Skeletal muscle cell (primary cell): ENCODE measurements around the gene ETFRF1.

ENCODE experiments used
- DNase-seq: peaks from one replicate; pipeline ENCODE4 v3.0.0-alpha.2; 2010; ENCODE audit warnings: low read depth
- H3K4me3 ChIP-seq: 2 replicates; pipeline ENCODE4 v1.5.1; 2011; ENCODE audit warnings: low read depth, mild to moderate bottlenecking, control low read depth, low read length, moderate library complexity

Gene ETFRF1

DNA sequence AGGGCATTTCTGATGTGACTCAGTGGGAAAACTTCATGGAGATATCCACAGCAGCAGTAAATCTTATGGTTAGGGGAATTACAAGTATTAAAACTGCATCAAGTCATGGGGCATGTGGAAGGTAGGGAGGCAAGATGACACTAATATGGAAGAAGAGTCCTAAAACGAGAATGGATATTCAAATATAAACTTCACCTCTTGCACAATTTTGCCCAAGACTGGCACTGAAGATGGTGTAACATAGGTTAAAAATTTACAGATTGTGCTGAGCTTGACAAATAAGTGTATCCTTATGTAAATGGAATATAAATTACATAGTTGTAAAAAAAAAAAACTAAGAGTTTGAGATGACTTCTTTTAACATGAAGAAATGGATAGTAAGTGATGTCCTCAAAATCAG, 12.8 kb downstream of the ETFRF1 start:
- no peak for DNase-seq
- no peak overlapping the region for H3K4me3 ChIP-seq

DNA sequence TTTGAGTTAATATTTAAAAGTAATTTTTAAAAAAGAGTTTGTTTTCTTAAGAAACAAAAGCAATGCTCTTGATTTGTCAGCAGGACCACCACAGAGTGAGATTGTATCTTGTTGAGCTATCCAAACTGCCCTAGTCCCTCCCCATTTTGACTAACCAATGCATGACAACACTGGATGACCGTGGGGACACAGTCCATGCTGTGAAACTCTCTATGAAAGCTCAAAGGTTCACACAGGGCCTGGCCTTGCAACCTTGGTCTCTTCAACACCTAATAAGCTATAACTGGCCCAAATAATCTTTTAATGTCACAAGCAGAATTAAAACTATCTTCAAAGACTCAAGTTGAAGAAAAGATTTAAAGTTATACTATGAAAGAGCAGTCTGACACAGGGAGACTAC, 13.5 kb downstream of the ETFRF1 start:
- no peak for DNase-seq
- H3K4me3 ChIP-seq: no peak overlapping the region

DNA sequence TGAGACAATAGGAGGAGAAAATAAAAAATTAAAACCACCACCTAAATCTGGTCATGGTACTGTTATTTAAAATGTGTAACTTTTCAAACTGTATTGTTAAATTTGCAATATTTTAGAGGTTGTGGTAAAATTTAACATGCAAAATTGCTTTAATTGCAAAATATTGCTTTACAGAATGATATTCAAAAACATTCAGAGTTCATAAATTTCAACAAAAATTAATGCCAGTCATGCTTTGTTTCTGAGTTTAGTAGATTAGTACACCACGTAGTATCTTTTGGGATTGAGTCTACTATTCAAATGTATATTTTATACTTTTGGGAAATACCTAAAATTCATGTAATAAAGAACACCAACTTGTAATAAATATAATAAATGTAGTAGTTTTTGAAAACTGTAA, 18.3 kb downstream of the ETFRF1 start:
- no peak overlapping the region for H3K4me3 ChIP-seq
- DNase-seq: no peak

DNA sequence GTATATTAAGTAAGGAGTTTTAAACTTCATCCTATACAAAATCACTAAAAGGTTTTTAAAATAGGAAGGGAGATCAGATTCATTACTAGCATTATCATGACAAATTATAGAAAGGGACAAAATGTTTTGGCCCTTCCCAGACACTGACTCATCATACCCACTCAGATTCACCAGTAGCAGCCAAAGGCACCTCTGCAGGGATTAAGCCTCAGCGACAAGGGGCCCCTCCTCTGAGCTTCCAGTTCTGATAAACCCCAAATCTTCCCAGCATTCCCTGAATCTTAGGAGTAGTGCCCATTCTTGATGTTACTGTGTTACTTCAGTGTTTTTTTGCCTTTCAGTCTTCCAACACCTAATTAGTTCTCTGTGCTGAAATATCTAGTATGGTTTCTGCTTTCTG, 41.2 kb downstream of the ETFRF1 start:
- DNase-seq: no peak
- no peak overlapping the region for H3K4me3 ChIP-seq

DNA sequence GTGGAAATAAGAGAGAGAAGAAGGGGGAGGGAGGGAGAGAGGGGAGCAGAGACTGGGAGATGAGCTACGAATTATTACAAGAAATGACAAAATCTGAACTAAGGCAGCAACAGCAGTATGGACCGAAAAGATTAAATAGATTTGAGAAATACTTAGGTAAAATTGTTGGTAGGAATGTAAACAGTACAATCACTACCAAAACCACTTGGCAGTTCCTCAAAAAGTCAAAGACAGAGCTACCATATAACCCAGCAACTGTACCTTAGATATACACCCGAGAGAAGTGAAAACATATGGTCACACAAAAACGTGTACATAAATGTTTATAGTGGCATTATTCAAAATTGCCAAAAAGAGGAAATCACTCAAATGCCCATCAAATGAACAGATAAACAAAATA, 41.6 kb downstream of the ETFRF1 start:
- DNase-seq: no peak
- no peak overlapping the region for H3K4me3 ChIP-seq

DNA sequence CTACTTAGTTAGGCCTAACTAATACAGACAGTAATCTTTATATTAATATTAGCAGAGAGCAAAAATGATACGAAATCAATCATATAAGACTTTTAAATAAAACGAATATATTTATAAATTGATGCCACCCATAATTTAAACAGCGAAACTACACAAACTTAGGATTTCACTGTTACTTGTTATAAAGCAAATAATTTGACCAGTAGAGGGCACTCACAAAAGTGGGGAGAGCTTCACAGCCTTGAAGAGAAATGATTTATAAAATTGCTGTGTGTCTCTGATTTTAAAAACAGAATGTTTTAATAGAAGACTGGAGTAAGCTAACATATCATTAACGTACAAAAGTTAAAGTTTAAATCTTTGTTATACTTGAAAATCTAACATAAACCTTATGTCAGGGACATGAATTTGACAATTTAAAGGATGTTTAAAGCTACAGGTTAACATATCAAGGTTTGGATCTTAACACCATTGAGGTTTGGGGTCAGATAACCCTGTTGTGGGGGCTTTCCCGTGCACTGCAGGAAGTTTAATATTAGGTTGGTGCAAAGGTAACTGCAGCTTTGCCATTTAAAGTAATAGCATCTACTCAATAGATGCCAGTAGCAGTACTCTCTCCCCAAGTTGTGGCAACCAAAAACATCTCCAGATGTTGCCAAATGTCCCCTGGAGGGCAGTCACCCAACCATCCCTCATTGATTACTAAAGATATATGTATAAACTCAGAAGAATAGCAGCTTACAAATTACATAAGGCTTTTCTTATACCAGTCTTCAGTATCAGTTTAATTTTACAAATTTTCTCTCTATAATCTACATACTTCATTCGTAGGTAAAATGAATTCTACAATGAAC, 46.4 kb downstream of the ETFRF1 start:
- H3K4me3 ChIP-seq: no peak overlapping the region
- DNase-seq: peak; percentile 24

DNA sequence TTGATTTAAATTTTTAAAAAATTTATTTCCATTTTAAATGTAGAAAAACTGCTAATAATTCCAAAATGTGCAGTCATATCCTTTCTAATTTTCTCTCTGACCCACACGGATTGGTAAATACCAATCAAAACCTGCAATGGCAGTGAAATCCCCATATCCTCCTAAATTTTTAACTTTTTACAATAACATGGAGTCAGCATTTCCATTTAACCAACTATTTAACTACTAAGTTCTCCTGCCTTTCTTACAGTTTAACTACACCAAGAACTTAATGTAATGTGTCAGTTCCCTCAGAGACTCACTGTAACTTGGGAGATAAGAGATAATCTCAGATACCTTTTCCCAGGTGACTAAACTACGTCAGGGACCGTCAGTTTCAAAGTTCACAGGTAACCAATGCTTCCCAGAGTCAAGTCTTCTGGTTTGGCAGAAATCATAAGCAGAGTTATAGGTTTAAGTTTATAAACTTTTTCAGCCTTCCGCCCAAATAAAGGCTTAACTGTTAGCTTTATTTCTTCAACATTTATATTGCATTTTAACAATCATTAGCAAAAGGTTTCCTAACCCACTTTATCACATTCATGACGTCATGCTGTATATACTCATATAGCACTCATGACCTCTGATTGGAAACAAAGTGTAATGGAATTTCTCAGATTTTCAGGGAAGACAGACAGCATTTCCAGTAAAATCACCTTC, 48.1 kb downstream of the ETFRF1 start:
- no peak overlapping the region for H3K4me3 ChIP-seq
- DNase-seq: no peak

DNA sequence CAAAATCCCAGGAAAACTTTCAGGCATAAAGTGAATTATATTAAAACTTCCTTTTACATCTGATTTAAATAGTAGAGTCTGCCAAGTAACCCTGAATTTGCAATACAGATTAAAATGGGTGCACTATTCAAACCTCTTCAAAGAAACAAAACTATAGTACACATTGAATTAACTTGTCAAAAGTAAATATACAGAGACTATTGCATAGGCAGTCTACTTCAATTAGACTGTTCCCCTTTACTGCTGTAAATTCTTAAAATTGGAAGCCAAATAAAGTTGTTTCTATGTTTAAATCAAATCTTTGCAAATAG, 48.6 kb downstream of the ETFRF1 start:
- no peak overlapping the region for H3K4me3 ChIP-seq
- no peak for DNase-seq

DNA sequence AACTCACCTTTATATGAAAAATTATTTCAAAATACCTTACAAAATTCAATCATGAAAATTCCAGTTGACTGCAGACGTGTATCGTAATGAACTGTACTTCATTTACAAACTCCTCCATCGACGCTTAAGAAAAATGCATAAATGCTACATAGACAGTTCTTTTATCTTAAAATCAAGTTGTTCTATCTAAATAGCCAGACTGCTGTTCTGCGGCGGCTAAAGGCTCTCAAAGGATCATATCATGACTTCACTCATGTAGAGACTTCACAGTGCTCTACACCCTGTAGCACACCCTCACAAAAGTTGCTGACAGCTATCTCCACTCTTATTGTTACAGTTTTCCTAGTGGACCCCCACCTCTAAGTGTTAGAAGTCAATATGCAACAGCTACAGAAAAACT, 50.5 kb downstream of the ETFRF1 start:
- H3K4me3 ChIP-seq: no peak overlapping the region
- no peak for DNase-seq

DNA sequence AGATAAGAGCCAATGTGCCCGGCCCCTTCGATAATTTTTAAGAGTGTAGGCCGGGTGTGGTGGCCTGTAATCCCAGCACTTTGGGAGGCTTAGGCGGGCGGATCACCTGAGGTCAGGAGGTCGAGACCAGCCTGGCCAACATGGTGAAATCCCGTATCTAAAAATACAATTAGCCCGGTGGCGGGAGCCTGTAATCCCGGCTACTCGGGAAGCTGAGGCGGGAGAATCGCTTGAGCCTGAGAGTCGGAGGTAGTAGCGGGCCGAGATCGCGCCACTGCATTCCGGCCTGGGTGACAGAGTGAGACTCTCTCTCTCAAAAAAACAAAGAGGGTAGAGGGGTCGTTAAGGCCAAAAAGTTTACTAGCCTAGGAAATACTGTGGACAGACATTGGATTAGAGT, 53.1 kb downstream of the ETFRF1 start:
- no peak for DNase-seq

DNA sequence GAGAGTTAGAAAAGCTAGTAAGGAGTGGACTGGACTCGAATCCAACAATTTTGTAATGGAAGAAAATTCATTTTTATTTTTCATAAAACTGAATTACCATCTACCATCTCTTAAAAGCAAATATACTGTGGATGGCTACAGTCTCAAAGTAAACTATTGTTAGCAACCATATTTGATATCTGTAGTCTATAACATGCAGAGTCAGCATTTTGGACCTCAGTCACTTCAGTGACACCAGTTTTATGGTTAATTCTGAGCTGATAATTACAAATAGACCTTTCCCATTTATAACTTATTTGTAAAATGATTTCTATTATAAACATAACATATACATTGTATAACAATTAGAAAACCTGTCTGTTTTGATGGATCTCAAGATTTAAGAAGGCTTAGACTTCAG, 53.7 kb downstream of the ETFRF1 start:
- no peak overlapping the region for H3K4me3 ChIP-seq

More for the DNA sequence above, 53.1 kb downstream of the ETFRF1 start:
- H3K4me3 ChIP-seq: no peak overlapping the region

DNA sequence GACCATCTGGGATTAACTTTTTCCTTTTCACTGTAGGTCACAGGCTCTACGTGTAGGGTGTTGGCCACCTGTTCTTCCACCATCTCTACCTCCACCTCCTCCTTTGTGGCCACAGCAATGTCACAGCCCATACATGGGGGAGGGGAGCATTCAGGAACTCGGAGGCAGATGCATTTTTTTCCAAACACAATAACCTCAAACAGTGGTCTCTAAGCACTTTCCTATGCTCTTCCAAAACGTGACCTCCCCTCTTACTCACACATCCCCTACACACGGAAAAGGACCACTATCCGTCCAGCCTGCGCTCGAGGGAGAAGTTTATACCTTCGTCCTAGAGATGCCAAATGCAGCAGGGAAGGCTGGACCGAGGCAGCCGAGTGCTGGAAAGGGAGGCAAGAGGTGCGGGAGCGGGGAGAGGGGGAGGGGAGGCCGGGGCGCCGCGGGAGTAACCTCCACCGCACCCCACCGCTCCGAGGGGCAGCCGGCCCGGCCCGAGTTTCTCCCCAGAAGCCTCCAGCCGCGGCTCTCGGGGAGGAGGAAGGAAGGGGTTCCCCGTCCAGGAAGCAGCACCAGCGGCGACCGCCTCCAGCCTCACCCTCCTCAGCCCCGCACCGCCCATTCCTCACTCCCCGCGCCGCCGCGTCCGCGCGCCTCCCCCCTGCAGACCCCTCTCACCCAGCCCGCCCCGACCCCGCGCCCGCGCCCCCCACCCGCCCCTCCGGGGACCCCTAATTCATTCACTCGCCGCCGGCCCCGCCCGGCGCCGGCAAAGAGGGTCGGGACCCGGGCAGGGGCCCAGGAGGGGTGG, 55.1 kb downstream of the ETFRF1 start:
- peak overlapping the region; percentile 63 for H3K4me3 ChIP-seq
- no peak for DNase-seq

More for the DNA sequence above, 53.7 kb downstream of the ETFRF1 start:
- no peak for DNase-seq

DNA sequence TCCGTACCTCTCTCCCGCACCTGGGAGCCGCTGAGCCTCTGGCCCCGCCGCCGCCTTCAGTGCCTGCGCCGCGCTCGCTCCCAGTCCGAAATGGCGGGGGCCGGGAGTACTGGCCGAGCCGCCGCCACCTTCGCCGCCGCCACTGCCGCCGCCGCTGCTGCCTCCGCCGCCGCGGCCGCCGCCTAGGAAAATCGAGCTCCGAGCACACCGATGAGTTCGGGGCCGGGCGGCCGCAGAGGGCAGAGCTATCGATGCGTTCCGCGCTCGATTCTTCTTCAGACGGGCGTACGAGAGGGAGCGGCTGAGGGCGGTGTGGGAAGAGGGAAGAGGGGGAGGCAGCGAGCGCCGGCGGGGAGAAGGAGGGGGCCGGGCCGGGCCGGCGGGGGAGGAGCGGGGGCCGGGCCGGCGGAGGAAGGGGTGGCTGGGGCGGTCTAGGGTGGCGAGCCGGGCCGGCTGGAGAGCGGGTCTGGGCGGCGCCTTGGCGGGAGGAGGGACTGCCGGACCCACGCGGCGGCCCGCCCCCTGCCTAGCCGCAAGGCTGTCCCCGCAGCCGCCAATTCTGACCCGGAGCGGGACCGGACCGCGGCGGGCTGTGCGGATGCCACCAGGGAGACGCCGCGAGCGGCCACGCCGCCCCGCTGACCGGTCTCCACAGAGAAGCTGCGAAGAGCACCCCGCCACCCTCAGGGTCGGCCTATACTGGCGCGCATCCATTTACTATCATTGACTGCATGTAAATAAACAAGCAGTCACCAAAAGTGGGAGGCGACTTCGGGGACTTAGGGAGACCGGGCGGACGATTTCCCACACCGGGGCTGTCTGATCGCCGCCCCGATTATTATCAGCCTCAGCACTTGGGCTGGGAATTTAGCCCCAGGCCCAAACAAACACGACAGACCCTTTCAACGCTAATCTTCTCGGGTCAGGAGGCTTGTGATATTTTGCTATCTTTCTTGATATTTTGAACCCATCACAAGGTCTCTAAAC, 56.0 kb downstream of the ETFRF1 start, which contains the start of gene KRAS:
Gene KRAS, minus strand, starts transcription at position 186 of the 987 bp plus-strand sequence.
- peak; percentile 93 for DNase-seq
- peak within 1 kb of the TSS; percentile 63 for H3K4me3 ChIP-seq

DNA sequence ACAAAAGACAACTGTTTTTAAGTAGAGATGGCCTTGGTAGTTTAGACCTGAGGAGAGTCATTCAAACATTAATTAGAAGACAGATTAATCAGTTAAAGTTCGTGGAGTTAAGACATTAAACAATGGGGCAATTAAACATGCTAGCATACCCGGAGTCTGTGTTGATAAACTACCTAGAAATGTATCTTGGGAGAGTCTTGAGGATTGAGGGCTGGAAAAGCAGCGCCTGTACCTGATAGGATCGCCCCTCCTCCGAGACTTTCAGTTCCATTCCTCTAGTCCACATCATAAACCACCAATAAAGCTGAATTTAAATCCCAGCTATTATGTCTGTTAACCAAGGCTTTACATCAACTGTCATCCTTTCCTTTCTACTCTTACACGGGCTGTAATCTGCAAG, 56.7 kb downstream of the ETFRF1 start:
- DNase-seq: no peak
- H3K4me3 ChIP-seq: peak overlapping the region; percentile 63

DNA sequence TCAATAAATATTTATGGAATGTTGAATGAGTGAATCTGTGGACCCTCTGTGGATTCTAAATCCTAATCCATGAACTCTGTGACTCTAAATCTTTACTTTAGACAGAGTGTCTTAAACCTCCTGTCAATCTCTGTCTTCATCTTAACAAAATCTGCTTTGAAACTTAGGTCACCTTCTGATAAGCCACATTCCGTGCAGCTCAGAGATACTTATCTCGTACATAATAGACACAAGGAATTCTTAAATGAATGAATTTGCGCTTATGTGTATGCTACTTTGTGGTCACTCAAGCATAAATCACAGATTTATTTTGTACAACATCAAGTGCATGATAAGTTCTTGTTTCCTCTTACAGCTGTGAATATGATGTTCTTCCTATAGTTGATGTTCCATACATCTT, 57.9 kb downstream of the ETFRF1 start:
- H3K4me3 ChIP-seq: no peak overlapping the region
- no peak for DNase-seq

DNA sequence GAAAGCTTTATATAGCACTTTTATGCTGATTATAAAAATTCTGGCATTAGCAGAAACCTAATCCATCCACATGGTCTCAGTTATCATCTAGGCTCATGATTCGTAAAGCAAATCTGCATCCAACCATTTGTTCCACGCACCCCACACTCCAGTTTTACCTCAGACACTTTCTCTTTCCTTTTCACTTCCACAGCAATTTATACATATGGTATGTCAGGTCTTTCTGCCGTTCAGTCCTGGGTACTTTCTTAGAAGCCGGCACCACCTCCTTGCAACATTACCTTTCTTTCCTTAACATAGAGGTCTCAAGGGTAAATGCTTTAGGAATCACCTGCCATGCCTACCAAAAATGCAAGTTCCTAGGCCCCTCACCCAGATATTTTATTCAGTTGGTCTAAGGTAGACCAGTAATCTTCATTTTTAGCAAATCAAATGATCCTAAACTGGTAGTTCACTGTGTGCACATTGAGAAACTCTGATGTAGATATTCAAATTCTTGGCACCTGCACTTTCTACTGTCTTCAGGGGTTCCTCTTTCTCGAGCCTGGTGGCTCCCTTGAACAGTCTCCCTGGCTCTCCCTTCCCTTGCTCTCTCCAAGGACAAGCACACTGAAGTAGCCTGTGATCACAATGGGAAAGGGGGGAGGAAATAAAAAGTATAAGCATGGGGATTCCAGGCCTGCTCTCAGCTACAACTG, 58.5 kb downstream of the ETFRF1 start:
- no peak overlapping the region for H3K4me3 ChIP-seq
- no peak for DNase-seq

DNA sequence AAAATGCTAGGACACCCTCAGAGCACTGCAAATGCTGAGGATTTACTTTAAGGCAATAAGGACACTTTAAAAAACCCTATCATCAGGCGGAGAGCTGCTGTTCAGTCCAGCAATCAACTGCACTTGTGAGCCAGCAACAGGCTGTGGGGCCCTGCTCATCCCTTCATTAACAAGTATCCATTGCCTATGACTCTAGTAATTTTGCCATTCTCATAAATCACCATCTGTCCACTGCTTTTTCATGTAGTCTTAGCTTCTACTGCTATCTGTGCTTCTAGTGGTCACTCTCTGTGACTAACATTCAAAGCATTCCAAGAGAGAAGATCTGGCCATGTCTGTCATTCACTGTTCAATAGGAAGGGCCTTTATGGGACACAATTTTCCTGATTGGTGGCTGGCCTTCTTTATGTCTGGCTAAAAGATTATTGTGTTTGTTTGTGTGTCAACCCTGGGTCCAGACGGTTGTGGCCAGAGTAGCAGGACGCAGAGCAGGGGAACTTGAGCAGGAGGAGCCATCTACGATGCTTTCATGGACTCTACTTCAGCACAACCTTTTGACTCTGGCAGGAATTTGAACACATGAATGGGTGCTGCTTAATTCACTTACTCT, 59.3 kb downstream of the ETFRF1 start:
- no peak overlapping the region for H3K4me3 ChIP-seq
- DNase-seq: peak; percentile 10
